HUES64 (cell line): Measurements from ENCODE around the gene TMC1.

ENCODE experiments used
- H3K27ac ChIP-seq: 2 replicates; pipeline ENCODE4 v1.7.0; 2013; ENCODE audit warnings: low read depth, low read length, inconsistent platforms
- H3K27me3 ChIP-seq: 2 replicates; pipeline ENCODE4 v1.6.1; 2013; ENCODE audit warnings: mild to moderate bottlenecking, low read length; ENCODE audit not compliant: insufficient read depth
- H3K36me3 ChIP-seq: 2 replicates; pipeline ENCODE4 v1.6.1; 2013; ENCODE audit warnings: mild to moderate bottlenecking, low read length; ENCODE audit not compliant: insufficient read depth
- H3K4me1 ChIP-seq: 2 replicates; pipeline ENCODE4 v1.6.1; 2013; ENCODE audit warnings: mild to moderate bottlenecking, low read length, moderate library complexity; ENCODE audit not compliant: insufficient read depth
- H3K4me3 ChIP-seq: 2 replicates; pipeline ENCODE4 v1.5.1; 2013; ENCODE audit warnings: mild to moderate bottlenecking, low read length, moderate library complexity
- H3K9ac ChIP-seq: 2 replicates; pipeline ENCODE4 v1.6.1; 2013; ENCODE audit warnings: mild to moderate bottlenecking, low read depth, low read length
- H3K9me3 ChIP-seq: 2 replicates; pipeline ENCODE4 v1.6.1; 2013; ENCODE audit warnings: low read depth, low read length; ENCODE audit not compliant: insufficient read depth
- WGBS: fragments of 150-250, 120-280 bp; methylation state at CpG from one replicate; pipeline ENCODE4 v1.1.7; 2013; ENCODE audit warnings: missing lambda C conversion rate; 5-methylcytosine and 5-hydroxymethylcytosine counted together

Gene TMC1

GRCh38 chr9:72873456-72873855 is 352.0 kb downstream of the TMC1 start:
- H3K27ac ChIP-seq = no peak overlapping the region
- WGBS = 89% methylated on average over 1 of the region's 1 CpG
- no peak overlapping the region for H3K9ac ChIP-seq

GRCh38 chr9:72874344-72874743 is 352.9 kb downstream of the TMC1 start:
- Histone ChIP-seq H3K9me3 (no peaks in the 10 kb centered on the region), H3K36me3 (no peaks in the 10 kb centered on the region), H3K27ac (no peak overlapping the region), H3K4me3 (no peak overlapping the region), H3K27me3 (no peaks in the 10 kb centered on the region), H3K4me1 (0 out of 2 replicates have a peak, but pooled peaks cover 5% of the 10 kb centered on the region), H3K9ac (no peak overlapping the region)
- 100% methylated on average over 2 of the region's 2 CpGs for WGBS

More at GRCh38 chr9:72873456-72873855, 352.0 kb downstream of the TMC1 start:
- no peaks in the 10 kb centered on the region for H3K36me3 ChIP-seq
- no peaks in the 10 kb centered on the region for H3K9me3 ChIP-seq
- H3K27me3 ChIP-seq = no peaks in the 10 kb centered on the region
- 0 out of 2 replicates have a peak, but pooled peaks cover 5% of the 10 kb centered on the region for H3K4me1 ChIP-seq
- H3K4me3 ChIP-seq = no peak overlapping the region

- no peaks in the 10 kb centered on the region for H3K9me3 ChIP-seq
- no peaks in the 10 kb centered on the region for H3K36me3 ChIP-seq
- H3K27ac ChIP-seq = no peak overlapping the region
- no peak overlapping the region for H3K9ac ChIP-seq
- H3K27me3 ChIP-seq = no peaks in the 10 kb centered on the region
- H3K4me3 ChIP-seq = no peak overlapping the region
- H3K4me1 ChIP-seq = 0 out of 2 replicates have a peak, but pooled peaks cover 5% of the 10 kb centered on the region
These were observed 353.8 kb downstream of the TMC1 start for GRCh38 chr9:72875221-72875620.

GRCh38 chr9:72880821-72881220 is 359.4 kb downstream of the TMC1 start:
- 87% methylated on average over 2 of the region's 2 CpGs for WGBS
- Histone ChIP-seq H3K9ac (no peak overlapping the region), H3K9me3 (no peaks in the 10 kb centered on the region), H3K4me1 (no peaks in the 10 kb centered on the region), H3K4me3 (no peak overlapping the region), H3K27ac (no peak overlapping the region), H3K36me3 (no peaks in the 10 kb centered on the region), H3K27me3 (no peaks in the 10 kb centered on the region)

GRCh38 chr9:72882117-72882775 is 360.8 kb downstream of the TMC1 start:
- Histone ChIP-seq H3K9ac (no peak overlapping the region), H3K27me3 (no peaks in the 10 kb centered on the region), H3K4me1 (no peaks in the 10 kb centered on the region), H3K4me3 (no peak overlapping the region), H3K27ac (no peak overlapping the region), H3K36me3 (no peaks in the 10 kb centered on the region), H3K9me3 (peaks cover 8% of the 10 kb centered on the region; the same call in 1 of the 2 replicates)
- 97% methylated on average over 6 of the region's 6 CpGs for WGBS

- 92% methylated on average over 3 of the region's 3 CpGs for WGBS
- Histone ChIP-seq H3K4me1 (no peaks in the 10 kb centered on the region), H3K9me3 (peaks cover 8% of the 10 kb centered on the region; the same call in 1 of the 2 replicates), H3K4me3 (no peak overlapping the region), H3K27me3 (no peaks in the 10 kb centered on the region), H3K9ac (no peak overlapping the region), H3K36me3 (no peaks in the 10 kb centered on the region), H3K27ac (no peak overlapping the region)
These were observed 362.5 kb downstream of the TMC1 start for GRCh38 chr9:72883875-72884274.

- Histone ChIP-seq H3K4me3 (no peak overlapping the region), H3K27me3 (no peaks in the 10 kb centered on the region), H3K9me3 (peaks cover 8% of the 10 kb centered on the region; the same call in 1 of the 2 replicates), H3K4me1 (no peaks in the 10 kb centered on the region), H3K9ac (no peak overlapping the region), H3K36me3 (no peaks in the 10 kb centered on the region), H3K27ac (no peak overlapping the region)
- 100% methylated on average over 1 of the region's 1 CpG for WGBS
These were observed 363.1 kb downstream of the TMC1 start for GRCh38 chr9:72884508-72884907.
